Activated T-helper 1 cell treated with anti-CD3 and anti-CD28 coated beads, Interleukin-12 subunit alpha, Interleukin-12 subunit beta, Interleukin-2, Interleukin-4 antibody, amounts not matched to agents 30 ng/mL and 10 ng/mL and 1 ng/mL, durations not matched to agents 14 hours and 24 hours and 36 hours (primary cell): ENCODE results near the gene MYL12A. TPM values are rescaled to one million over a fixed set of nuclear protein-coding genes. Genes with fewer than 3 reads are reported as not detected.
"Not testable (repeated sequence)": the region's sequence is repeated elsewhere in the genome, so short reads cannot be mapped to it uniquely, and the experiment has no call there.

Experiments
- DNase-seq: peaks from one replicate; pipeline ENCODE4 v3.0.0; 2021; ENCODE audit warnings: low spot score
- H3K27ac Mint-ChIP-seq: one replicate; pipeline ENCODE4 v1.8.0; 2021; ENCODE audit warnings: mild to moderate bottlenecking, mixed read lengths
- H3K27me3 Mint-ChIP-seq: one replicate; pipeline ENCODE4 v1.8.0; 2022; ENCODE audit warnings: mild to moderate bottlenecking, moderate library complexity, mixed read lengths; ENCODE audit not compliant: insufficient read depth
- H3K36me3 Mint-ChIP-seq: one replicate; pipeline ENCODE4 v1.8.0; 2021; ENCODE audit warnings: low read depth, mixed read lengths
- H3K4me1 Mint-ChIP-seq: one replicate; pipeline ENCODE4 v1.8.0; 2021; ENCODE audit warnings: low read depth, mixed read lengths
- H3K4me3 Mint-ChIP-seq: one replicate; pipeline ENCODE4 v1.8.0; 2021; ENCODE audit warnings: mild to moderate bottlenecking, moderate library complexity, mixed read lengths
- H3K9me3 Mint-ChIP-seq: one replicate; pipeline ENCODE4 v1.8.0; 2021; ENCODE audit warnings: mixed read lengths
- intact Hi-C: fragments of 100-400 bp; cut with micrococcal nuclease; formaldehyde crosslinking; loops from one replicate; pipeline ENCODE4 v1.15.1; 2024
- total RNA-seq: library from RNA; stranded (reverse); gene quantifications from 2 replicates; pipeline ENCODE4 v1.2.3, GENCODE V29; 2022

MYL12A gene
- total RNA-seq: 330 and 334 TPM in 2 replicates

- Mint-ChIP-seq H3K4me1 (peaks cover 54% of the 10 kb centered on the region), H3K36me3 (peaks cover 14% of the 10 kb centered on the region), H3K9me3 (no peaks in the 10 kb centered on the region), H3K4me3 (peak within 1 kb of the TSS; percentile 93), H3K27ac (peak within 1 kb of the TSS; percentile 99), H3K27me3 (peaks cover 2% of the 10 kb centered on the region)
- intact Hi-C loops: loop anchor here (1.0 to 5.0 kb wide), 12 partner anchors 14 to 675 kb away; partner anchors contain the start of genes EMILIN2, LPIN2, METTL4 and NDC80
- DNase-seq: peak; percentile 95
Measured at GRCh38 chr18:3247240-3248061, at the start of gene MYL12A. Gene MYL12A (plus strand): TSS chr18:3247801. CDS start chr18:3253248, 5,447 bp downstream.

DNA sequence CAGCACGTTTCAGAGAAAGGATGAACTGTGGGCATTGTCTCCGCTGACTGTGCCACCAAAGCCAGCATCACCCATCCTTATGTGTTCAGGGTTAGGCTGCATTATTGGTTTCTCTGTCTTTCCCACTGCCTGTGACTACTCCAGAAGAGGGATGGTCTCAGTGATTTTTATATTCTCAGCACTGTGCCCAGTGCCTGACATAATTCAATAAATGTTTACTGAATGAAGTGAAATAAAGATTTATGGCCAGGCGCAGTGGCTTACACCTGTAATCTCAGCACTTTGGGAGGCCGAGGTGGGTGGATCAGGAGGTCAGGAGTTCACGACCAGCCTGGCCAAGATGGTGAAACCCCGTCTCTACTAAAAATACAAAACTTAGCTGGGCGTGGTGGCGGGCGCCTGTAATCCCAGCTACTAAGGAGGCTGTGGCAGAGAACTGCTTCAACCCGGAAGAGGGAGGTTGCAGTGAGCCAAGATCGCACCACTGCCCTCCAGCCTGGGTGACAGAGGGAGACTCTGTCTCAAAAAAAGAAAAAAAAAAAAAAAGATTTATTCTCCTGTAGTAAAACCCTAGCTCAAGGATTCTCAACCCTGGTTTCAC, 49.2 kb upstream of the MYL12A start:
- Mint-ChIP-seq H3K27me3 (peaks cover 17% of the 10 kb centered on the region), H3K9me3 (peaks cover 14% of the 10 kb centered on the region)
- H3K27ac Mint-ChIP-seq, H3K36me3 Mint-ChIP-seq, H3K4me3 Mint-ChIP-seq, H3K4me1 Mint-ChIP-seq, DNase-seq, intact Hi-C loops: not testable (repeated sequence)

DNA sequence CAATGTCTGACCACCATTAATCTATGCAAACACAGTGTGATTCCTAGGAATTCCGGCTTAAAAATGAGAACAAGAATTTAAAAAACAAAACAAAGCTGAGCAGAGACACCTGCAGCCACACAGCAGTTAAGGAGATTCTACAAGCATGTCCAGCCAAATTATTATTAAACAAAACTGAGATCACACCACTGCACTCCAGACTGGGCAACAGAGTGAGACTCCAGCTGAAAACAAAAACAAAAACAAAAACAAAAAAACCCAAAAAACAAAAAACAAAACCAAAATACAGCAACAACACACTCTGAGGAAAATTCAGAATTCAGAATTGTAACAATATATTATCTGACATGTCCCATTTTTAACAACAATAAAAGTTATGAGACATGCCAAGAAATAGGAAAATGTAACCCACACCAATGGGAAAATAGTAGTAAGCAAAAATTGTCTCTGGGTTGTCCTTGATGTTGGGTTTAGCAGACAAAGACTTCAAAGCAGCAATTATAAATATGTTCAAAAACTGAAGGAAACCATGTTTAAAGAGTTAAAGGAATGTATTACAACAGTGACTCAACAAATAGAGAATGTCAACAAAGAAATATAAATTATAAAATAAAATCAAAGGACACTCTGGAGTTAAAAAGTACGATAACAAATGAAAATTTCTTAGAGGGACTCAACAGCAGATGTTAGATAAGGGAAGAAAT, 47.5 kb upstream of the MYL12A start:
- Mint-ChIP-seq H3K4me1 (no peaks in the 10 kb centered on the region), H3K36me3 (no peaks in the 10 kb centered on the region), H3K27ac (no peak overlapping the region), H3K4me3 (no peak overlapping the region), H3K27me3 (peaks cover 12% of the 10 kb centered on the region), H3K9me3 (peaks cover 16% of the 10 kb centered on the region)
- intact Hi-C loops: no loop called here
- DNase-seq: no peak

- no peak overlapping the region for H3K4me3 Mint-ChIP-seq
- H3K9me3 Mint-ChIP-seq: peaks cover 23% of the 10 kb centered on the region
- no peaks in the 10 kb centered on the region for H3K4me1 Mint-ChIP-seq
- no peak for DNase-seq
- no peaks in the 10 kb centered on the region for H3K36me3 Mint-ChIP-seq
- no peak overlapping the region for H3K27ac Mint-ChIP-seq
- peaks cover 2% of the 10 kb centered on the region for H3K27me3 Mint-ChIP-seq
- intact Hi-C loops: no loop called here
Measured at GRCh38 chr18:3205239-3205638, 42.4 kb upstream of the MYL12A start.

DNA sequence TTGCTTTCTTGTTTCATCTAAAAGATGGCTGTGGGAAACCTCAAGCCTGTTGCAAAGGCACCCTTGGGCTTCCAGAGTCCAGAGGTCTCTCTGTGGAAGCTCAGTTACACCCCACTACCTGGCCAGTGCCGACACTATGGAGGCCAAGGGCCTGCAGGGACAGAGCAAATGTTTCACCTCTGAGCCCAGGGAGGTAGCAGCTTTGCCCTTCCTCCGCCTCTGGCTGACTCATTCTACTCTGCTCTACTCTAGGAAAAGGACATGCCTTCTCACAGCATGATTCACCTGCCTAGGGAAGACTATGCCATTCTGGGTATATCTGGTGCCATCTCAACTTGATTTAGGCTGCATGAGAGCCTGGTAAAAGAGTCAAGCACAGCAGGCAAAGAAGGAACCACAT, 40.0 kb upstream of the MYL12A start:
- Mint-ChIP-seq H3K36me3 (no peaks in the 10 kb centered on the region), H3K9me3 (peaks cover 17% of the 10 kb centered on the region)

DNA sequence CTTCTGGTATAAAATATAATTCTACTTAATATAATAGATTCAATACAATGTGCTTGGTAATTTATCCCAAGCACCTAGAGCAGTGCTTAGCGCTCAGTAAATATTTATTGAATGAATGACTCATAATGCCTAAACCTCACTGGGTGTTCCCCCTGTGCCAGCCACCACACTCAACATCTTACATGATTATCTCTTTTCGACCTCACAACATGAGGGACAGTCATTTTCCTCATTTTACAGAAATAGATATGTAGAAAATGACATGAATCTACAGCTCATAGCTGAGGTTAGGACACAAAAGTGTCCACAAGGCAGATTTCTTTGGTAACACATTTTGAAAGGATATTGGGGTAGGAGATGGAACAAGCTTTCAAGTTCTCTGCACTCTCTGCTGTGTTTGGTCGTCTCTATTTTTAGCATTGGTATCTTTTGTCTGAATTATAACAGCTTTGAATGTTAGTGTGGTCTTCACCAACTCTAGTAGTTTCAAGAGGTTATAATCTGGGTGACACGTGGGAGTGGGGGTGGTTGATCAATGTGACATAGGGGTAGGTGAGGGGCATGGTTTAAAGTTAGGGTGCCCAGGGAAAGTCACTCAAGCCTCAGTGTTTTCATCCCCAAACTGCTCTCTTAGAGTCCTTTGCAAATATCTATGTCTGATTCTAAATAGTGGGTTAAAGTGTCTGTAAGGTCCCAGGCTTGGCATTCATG, 37.6 kb upstream of the MYL12A start:
- Mint-ChIP-seq H3K36me3 (no peaks in the 10 kb centered on the region), H3K9me3 (peaks cover 7% of the 10 kb centered on the region), H3K27me3 (no peaks in the 10 kb centered on the region), H3K27ac (no peak overlapping the region), H3K4me3 (no peak overlapping the region), H3K4me1 (no peaks in the 10 kb centered on the region)
- DNase-seq: no peak
- intact Hi-C loops: no loop called here

More for the DNA sequence above, 40.0 kb upstream of the MYL12A start:
- DNase-seq: no peak
- H3K4me3 Mint-ChIP-seq: no peak overlapping the region
- H3K4me1 Mint-ChIP-seq: no peaks in the 10 kb centered on the region
- no peak overlapping the region for H3K27ac Mint-ChIP-seq
- no peaks in the 10 kb centered on the region for H3K27me3 Mint-ChIP-seq
- intact Hi-C loops: no loop called here

GRCh38 chr18:3211236-3211992, 36.2 kb upstream of the MYL12A start:
- Mint-ChIP-seq H3K4me3 (no peak overlapping the region), H3K27me3 (peaks cover 1% of the 10 kb centered on the region), H3K27ac (no peak overlapping the region), H3K9me3 (no peaks in the 10 kb centered on the region), H3K36me3 (no peaks in the 10 kb centered on the region), H3K4me1 (no peaks in the 10 kb centered on the region)
- intact Hi-C loops: no loop called here
- no peak for DNase-seq

DNA sequence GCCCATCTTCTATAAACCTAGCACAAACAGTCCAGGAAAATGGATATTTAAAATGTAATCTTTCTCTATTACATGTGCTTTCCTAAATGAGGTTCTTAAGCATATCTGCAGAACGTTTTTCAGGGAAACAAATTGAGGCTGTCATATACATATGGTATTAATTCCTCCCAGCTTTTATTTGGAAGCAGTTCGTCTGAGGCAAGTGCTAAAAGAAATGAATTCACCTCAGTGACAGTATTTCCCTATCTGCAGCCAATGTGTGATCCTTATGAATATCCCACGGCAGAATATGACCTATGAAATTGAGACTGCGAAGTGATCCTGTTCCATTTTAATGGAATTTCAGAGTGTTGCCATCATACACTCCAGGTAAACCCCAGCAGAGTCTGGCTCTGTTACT, 34.9 kb upstream of the MYL12A start:
- Mint-ChIP-seq H3K4me1 (no peaks in the 10 kb centered on the region), H3K27me3 (peaks cover 2% of the 10 kb centered on the region), H3K4me3 (no peak overlapping the region), H3K9me3 (no peaks in the 10 kb centered on the region), H3K36me3 (no peaks in the 10 kb centered on the region), H3K27ac (no peak overlapping the region)
- intact Hi-C loops: no loop called here
- no peak for DNase-seq

DNA sequence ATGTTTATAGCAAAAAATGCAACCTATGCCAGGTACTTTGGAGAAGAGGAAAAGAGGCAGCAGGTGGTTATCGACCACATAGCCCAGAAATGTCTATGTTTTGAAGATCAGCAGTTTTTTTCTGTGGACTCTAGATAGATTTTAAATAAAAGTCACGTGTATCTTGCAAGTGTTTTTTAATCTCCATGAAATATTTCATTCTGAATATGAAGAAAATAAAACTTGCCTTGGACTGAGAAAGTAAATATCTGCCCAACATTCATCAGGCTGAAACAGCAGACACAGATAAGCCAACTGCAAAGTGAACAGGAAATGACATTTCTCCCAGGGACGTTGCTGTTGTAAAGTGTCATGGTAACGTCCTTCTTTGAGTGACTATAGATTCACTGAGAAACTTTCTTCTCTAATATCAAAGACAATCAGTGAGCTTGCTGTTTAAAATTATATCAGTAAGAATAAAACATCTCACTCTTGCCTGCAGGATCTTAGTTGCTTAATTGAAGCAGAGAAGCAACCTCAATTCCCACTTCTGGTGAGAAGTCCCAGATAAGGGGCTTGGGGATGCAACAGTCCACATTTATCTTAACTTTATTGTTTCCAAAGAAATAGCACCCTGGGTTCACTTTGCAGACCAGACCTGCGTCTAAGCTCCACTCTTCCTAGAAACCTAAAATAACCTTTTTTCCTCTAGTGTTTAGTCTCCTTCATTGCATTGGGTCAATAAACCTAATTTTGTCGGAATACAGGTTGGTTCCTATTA, 34.1 kb upstream of the MYL12A start:
- Mint-ChIP-seq H3K4me1 (no peaks in the 10 kb centered on the region), H3K36me3 (no peaks in the 10 kb centered on the region), H3K27ac (no peak overlapping the region), H3K27me3 (peaks cover 5% of the 10 kb centered on the region), H3K4me3 (no peak overlapping the region), H3K9me3 (no peaks in the 10 kb centered on the region)
- intact Hi-C loops: no loop called here
- no peak for DNase-seq

- no peaks in the 10 kb centered on the region for H3K4me1 Mint-ChIP-seq
Measured at GRCh38 chr18:3214855-3215637, 32.6 kb upstream of the MYL12A start.

GRCh38 chr18:3216987-3217386, 30.6 kb upstream of the MYL12A start:
- no peak for DNase-seq
- intact Hi-C loops: no loop called here
- no peaks in the 10 kb centered on the region for H3K9me3 Mint-ChIP-seq

More at GRCh38 chr18:3214855-3215637, 32.6 kb upstream of the MYL12A start:
- H3K9me3 Mint-ChIP-seq: no peaks in the 10 kb centered on the region
- intact Hi-C loops: no loop called here
- H3K27me3 Mint-ChIP-seq: peaks cover 9% of the 10 kb centered on the region
- DNase-seq: no peak
- H3K36me3 Mint-ChIP-seq: no peaks in the 10 kb centered on the region
- no peak overlapping the region for H3K27ac Mint-ChIP-seq
- H3K4me3 Mint-ChIP-seq: no peak overlapping the region

More at GRCh38 chr18:3216987-3217386, 30.6 kb upstream of the MYL12A start:
- H3K27ac Mint-ChIP-seq: no peak overlapping the region
- H3K4me3 Mint-ChIP-seq: no peak overlapping the region
- no peaks in the 10 kb centered on the region for H3K36me3 Mint-ChIP-seq
- no peaks in the 10 kb centered on the region for H3K4me1 Mint-ChIP-seq
- H3K27me3 Mint-ChIP-seq: peaks cover 12% of the 10 kb centered on the region
